Neural cell (in vitro differentiated cells): ENCODE data around the gene UNCX. TPM values are rescaled to one million over a fixed set of nuclear protein-coding genes. Genes with fewer than 3 reads are reported as not detected.

ENCODE experiments used
- H2AFZ ChIP-seq: fragments of 200-600, 300-800 bp; sonication (generic), shearing (Covaris generic); 2 replicates; pipeline ENCODE4 v1.6.0; 2014; ENCODE audit warnings: low read depth, mild to moderate bottlenecking, antibody characterized with exemption, low read length, moderate library complexity
- H3F3A ChIP-seq: fragments of 200-600 bp; shearing (Covaris generic); 2 replicates; pipeline ENCODE4 v1.6.1; 2016; ENCODE audit warnings: mild to moderate bottlenecking, moderate library complexity, mixed read lengths, antibody characterized with exemption, low read length; ENCODE audit not compliant: insufficient read depth, poor library complexity, severe bottlenecking
- H3K27ac ChIP-seq: fragments of 200-600, 300-800 bp; sonication (generic), shearing (Covaris generic); 2 replicates; pipeline ENCODE4 v1.5.1; 2014; ENCODE audit warnings: mild to moderate bottlenecking, low read length, moderate library complexity
- H3K27me3 ChIP-seq: fragments of 300-800, 200-600 bp; sonication (generic), shearing (Covaris generic); 2 replicates; pipeline ENCODE4 v1.6.0; 2014; ENCODE audit warnings: mild to moderate bottlenecking, low read depth, low read length, moderate library complexity; ENCODE audit not compliant: insufficient read depth
- H3K36me3 ChIP-seq: fragments of 300-800, 200-600 bp; sonication (generic), shearing (Covaris generic); 2 replicates; pipeline ENCODE4 v1.5.1; 2014; ENCODE audit warnings: mild to moderate bottlenecking, antibody characterized with exemption, low read length, moderate library complexity; ENCODE audit not compliant: insufficient read depth
- H3K4me2 ChIP-seq: fragments of 300-800, 200-600 bp; sonication (generic), shearing (Covaris generic); 2 replicates; pipeline ENCODE4 v1.6.0; 2014; ENCODE audit warnings: mild to moderate bottlenecking, low read length
- H3K4me3 ChIP-seq: fragments of 300-800, 200-600 bp; sonication (generic), shearing (Covaris generic); 2 replicates; pipeline ENCODE4 v1.5.1; 2014; ENCODE audit warnings: mild to moderate bottlenecking, low read length, moderate library complexity
- H3K79me2 ChIP-seq: fragments of 200-600 bp; shearing (Covaris generic); replicated peaks from 2 replicates; pipeline ENCODE4 v1.6.0; 2014; ENCODE audit warnings: mild to moderate bottlenecking, low read length, moderate library complexity; ENCODE audit not compliant: insufficient read depth
- H3K9ac ChIP-seq: fragments of 300-800, 200-600 bp; sonication (generic), shearing (Covaris generic); 2 replicates; pipeline ENCODE4 v1.6.1; 2016; ENCODE audit warnings: mild to moderate bottlenecking, low read length, mixed read lengths
- H3K9me2 ChIP-seq: fragments of 200-600 bp; shearing (Covaris generic); 2 replicates; pipeline ENCODE4 v1.6.1; 2016; ENCODE audit warnings: mild to moderate bottlenecking, low read length, mixed read lengths; ENCODE audit not compliant: insufficient read depth
- H3K9me3 ChIP-seq: fragments of 200-600, 300-800 bp; sonication (generic), shearing (Covaris generic); 2 replicates; pipeline ENCODE4 v1.6.1; 2016; ENCODE audit warnings: mild to moderate bottlenecking, mixed run types, low read length, moderate library complexity, mixed read lengths
- H4K20me1 ChIP-seq: fragments of 200-600 bp; shearing (Covaris generic); 2 replicates; pipeline ENCODE4 v1.6.1; 2016; ENCODE audit warnings: mild to moderate bottlenecking, mixed run types; ENCODE audit not compliant: insufficient read depth
- EZH2 ChIP-seq: fragments of 200-600, 300-800 bp; shearing (Covaris generic), sonication (generic); IDR thresholded peaks from 2 replicates; pipeline ENCODE4 v1.6.1; 2014; ENCODE audit warnings: antibody characterized with exemption, low read length, borderline replicate concordance, mild to moderate bottlenecking; ENCODE audit not compliant: insufficient read depth, poor library complexity, severe bottlenecking
- RAD21 ChIP-seq: fragments of 450-650 bp; conservative IDR thresholded peaks from 2 replicates; pipeline ENCODE4 v1.6.1; 2014; ENCODE audit warnings: antibody characterized with exemption, mild to moderate bottlenecking, moderate library complexity
- SMC3 ChIP-seq: fragments of 450-650 bp; conservative IDR thresholded peaks from 2 replicates; pipeline ENCODE4 v1.6.1; 2014; ENCODE audit warnings: antibody characterized with exemption, mild to moderate bottlenecking, moderate library complexity; ENCODE audit not compliant: poor library complexity
- TAF1 ChIP-seq: IDR thresholded peaks from 2 replicates; pipeline ENCODE4 v1.6.1; 2012; ENCODE audit warnings: low read depth
- polyA plus RNA-seq: library from polyadenylated mRNA; depleted of rRNA; stranded (reverse); fragments of >200 nt; gene quantifications from 2 replicates; pipeline ENCODE4 v1.2.3, GENCODE V29; 2014
- TF ChIP-seq, protein P1 (sequence below): IDR thresholded peaks from 2 replicates; pipeline ENCODE4 v1.6.1; 2012; ENCODE audit warnings: borderline replicate concordance

Gene UNCX
- polyA plus RNA-seq, 1 donor from 2014 or later, result 1.6 TPM

DNA sequence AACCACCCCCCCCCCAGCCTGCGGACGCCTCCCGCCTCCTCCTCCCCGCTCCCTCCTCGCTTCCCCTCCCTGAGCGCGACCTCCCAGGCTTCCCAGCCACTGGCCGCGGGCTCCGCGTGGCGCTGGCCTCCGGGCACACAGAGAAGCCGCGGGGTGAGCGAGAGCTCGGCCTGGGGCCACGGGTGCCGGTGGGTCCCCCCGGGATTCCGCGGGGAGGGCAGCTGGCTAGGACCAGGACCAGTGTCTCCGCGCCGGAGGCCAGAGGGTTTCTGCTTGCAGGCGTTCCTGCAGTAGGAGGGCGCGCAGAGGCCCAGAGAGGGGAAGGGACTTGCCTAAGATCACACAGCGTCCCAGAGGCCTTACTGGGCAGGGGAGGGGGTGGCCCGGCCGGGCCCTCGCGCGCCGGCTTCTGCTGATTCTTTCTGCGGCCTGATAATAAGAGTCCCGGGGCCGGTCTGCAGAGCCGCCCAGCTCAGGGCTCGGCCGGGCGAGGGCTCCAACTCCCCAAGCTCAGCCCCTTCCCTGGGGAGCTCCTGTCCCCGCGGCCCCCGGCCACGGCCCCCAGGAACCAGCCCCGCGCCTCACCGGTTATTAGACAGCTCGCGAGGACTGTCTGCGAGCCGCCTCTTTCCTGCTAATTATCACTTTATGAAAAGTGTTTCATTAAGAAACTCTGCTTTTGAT is 10.1 kb downstream of the UNCX start:
- H3K9ac ChIP-seq, result no peak overlapping the region
- TF ChIP-seq SMC3, result no peak
- TF ChIP-seq EZH2, result no peak
- no peak for TF ChIP-seq RAD21
- no peaks in the 10 kb centered on the region for H3K36me3 ChIP-seq
- no peak overlapping the region for H3K4me3 ChIP-seq
- no peaks in the 10 kb centered on the region for H3K9me2 ChIP-seq
- no peaks in the 10 kb centered on the region for H3K79me2 ChIP-seq
- H2AFZ ChIP-seq, result no peak overlapping the region
- H3K9me3 ChIP-seq, result no peaks in the 10 kb centered on the region
- H3F3A ChIP-seq, result no peaks in the 10 kb centered on the region
- H3K4me2 ChIP-seq, result no peak overlapping the region
- H3K27ac ChIP-seq, result no peak overlapping the region
- no peaks in the 10 kb centered on the region for H4K20me1 ChIP-seq
- peaks cover 100% of the 10 kb centered on the region for H3K27me3 ChIP-seq

DNA sequence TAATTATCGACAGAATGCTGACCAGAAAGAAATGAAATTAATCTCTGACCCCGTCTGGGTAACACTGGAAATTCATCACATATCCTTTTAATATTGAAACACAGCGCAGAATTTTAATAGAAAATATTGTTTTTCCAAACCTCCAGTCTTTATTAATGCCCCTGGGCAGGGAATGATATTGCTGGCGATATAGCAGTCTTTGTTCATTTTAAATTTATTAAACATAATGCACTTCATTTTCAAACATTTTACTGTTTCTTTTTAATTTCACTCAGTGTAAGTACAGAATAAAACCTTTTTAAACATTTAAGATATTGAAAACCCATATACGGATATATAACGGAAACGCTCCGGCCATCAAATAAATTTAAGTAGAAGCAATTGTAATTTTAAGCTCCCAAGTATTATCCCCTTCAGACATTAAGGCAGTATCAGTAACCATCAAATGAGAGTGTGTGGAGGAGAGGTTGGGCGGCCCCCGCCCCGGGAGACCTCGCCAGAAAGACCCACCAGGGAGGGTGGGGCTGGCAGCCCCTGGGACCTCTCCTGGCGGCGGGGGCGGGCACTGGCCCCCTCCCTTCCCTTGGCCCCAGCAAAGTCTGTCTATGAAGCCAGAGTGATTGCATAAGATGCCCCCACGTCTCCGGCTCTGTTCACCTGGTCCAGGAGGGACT is 10.8 kb downstream of the UNCX start:
- Histone ChIP-seq H3K4me3 (no peak overlapping the region), H3K36me3 (no peaks in the 10 kb centered on the region)

DNA sequence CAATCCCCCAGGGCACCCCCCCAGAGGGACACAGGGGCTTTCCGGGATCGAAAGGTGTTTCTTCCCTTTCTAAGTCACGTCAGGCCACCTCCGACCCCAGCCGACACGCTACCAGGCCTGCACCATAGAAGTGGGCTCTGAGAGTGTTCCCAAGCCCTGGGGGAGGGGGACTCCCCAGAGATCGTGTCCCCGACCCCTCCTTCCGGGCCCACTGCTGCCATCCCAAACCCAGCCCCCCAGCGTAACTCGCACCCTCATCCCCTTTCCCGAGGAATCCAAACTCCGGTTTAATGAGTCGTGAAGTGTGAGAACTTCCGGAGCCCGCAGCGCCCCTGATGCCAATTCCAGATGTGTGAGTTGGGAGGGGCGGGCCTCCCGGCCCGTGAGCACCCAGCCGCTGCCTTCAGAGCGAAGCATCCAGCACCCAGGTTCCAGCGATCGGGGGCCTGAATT is 11.3 kb downstream of the UNCX start:
- Histone ChIP-seq H3K27me3 (peaks cover 100% of the 10 kb centered on the region), H3K4me2 (no peak overlapping the region), H3K9me3 (no peaks in the 10 kb centered on the region), H3K4me3 (no peak overlapping the region), H3K79me2 (no peaks in the 10 kb centered on the region), H3K9me2 (no peaks in the 10 kb centered on the region), H3K36me3 (no peaks in the 10 kb centered on the region), H4K20me1 (no peaks in the 10 kb centered on the region), H3F3A (no peaks in the 10 kb centered on the region), H2AFZ (no peak overlapping the region), H3K27ac (no peak overlapping the region), H3K9ac (no peak overlapping the region)
- TF ChIP-seq EZH2, result peak; percentile 63
- no peak for TF ChIP-seq TAF1

More for the DNA sequence above, 10.8 kb downstream of the UNCX start:
- peaks cover 100% of the 10 kb centered on the region for H3K27me3 ChIP-seq
- no peak overlapping the region for H2AFZ ChIP-seq
- H3K4me2 ChIP-seq, result no peak overlapping the region
- no peaks in the 10 kb centered on the region for H3K9me3 ChIP-seq
- TF ChIP-seq, protein P1, sequence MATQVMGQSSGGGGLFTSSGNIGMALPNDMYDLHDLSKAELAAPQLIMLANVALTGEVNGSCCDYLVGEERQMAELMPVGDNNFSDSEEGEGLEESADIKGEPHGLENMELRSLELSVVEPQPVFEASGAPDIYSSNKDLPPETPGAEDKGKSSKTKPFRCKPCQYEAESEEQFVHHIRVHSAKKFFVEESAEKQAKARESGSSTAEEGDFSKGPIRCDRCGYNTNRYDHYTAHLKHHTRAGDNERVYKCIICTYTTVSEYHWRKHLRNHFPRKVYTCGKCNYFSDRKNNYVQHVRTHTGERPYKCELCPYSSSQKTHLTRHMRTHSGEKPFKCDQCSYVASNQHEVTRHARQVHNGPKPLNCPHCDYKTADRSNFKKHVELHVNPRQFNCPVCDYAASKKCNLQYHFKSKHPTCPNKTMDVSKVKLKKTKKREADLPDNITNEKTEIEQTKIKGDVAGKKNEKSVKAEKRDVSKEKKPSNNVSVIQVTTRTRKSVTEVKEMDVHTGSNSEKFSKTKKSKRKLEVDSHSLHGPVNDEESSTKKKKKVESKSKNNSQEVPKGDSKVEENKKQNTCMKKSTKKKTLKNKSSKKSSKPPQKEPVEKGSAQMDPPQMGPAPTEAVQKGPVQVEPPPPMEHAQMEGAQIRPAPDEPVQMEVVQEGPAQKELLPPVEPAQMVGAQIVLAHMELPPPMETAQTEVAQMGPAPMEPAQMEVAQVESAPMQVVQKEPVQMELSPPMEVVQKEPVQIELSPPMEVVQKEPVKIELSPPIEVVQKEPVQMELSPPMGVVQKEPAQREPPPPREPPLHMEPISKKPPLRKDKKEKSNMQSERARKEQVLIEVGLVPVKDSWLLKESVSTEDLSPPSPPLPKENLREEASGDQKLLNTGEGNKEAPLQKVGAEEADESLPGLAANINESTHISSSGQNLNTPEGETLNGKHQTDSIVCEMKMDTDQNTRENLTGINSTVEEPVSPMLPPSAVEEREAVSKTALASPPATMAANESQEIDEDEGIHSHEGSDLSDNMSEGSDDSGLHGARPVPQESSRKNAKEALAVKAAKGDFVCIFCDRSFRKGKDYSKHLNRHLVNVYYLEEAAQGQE, result no peak
- peak; percentile 67 for TF ChIP-seq EZH2
- H3F3A ChIP-seq, result no peaks in the 10 kb centered on the region
- H3K9ac ChIP-seq, result no peak overlapping the region
- H3K79me2 ChIP-seq, result no peaks in the 10 kb centered on the region
- H3K9me2 ChIP-seq, result no peaks in the 10 kb centered on the region
- no peak overlapping the region for H3K27ac ChIP-seq
- no peaks in the 10 kb centered on the region for H4K20me1 ChIP-seq
